ENCODE results near the gene CDK16.

- TF ChIP-seq ZNF609 (CRISPR knock-in tag; IDR thresholded peaks at IDR 0.05; ENCODE audit: borderline replicate concordance) (no peak), CBFB (CRISPR knock-in tag; IDR thresholded peaks at IDR 0.05) (no peak)
Measured at GRCh38 chrX:47233333-47234113, 15.0 kb downstream of the CDK16 start.
